RCC 7860 (cell line): ENCODE results near the gene PAQR7.
"Not testable (repeated sequence)": the region's sequence is repeated elsewhere in the genome, so short reads cannot be mapped to it uniquely, and the experiment has no call there.

Experiments used
- DNase-seq: peaks from one replicate; pipeline ENCODE4 v3.0.0-alpha.2; 2015; ENCODE audit warnings: low spot score
- FAIRE-seq: peaks from 2 replicates; lab custom pipeline; 2012; peaks lifted over from hg19 to GRCh38; lab: Jason Lieb, UNC

Gene PAQR7

GRCh38 chr1:25858494-25858893 lies 17.0 kb downstream of the PAQR7 start:
- FAIRE-seq: no peak
- no peak for DNase-seq

DNA sequence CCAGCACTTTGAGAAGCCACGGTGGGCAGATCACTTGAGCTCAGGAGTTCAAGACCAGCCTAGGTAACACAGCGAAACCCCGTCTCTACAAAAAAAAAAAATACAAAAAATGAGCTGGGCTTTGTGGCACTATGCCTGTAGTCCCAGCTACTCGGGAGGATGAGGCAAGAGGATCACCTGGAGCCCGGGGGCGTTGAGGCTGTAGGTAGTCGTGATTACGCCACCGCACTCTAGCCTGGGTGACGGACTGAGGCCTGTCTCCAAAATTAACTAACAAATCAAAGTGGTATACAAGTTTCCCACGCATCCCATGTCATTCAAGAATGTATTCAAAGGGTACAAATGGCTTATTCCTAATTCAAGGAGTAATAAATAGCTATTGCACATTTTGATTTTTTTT lies 18.7 kb downstream of the PAQR7 start:
- FAIRE-seq: no peak
- DNase-seq: no peak

DNA sequence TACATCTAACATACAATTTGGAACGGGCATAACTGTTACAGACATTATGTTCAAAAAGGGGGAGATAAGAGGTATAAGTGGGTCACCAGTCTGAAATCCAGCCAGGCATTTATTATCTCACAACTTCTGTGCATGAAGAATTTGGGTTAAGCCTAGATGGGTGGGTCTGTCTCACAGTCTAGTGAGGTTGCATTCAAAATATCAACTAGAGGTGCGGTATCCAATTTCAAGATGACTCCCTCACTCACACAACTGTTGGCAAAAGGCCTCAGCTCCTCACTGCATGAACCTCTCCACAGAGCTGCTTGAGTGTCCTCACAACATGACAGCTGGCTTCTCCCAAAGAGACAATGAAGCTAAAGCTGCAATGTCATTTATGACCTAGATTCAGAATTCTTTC lies 21.0 kb downstream of the PAQR7 start:
- no peak for DNase-seq
- no peak for FAIRE-seq

- DNase-seq (peak; percentile 12), FAIRE-seq (no peak)
These were observed 27.0 kb downstream of the PAQR7 start for GRCh38 chr1:25848531-25848930.

DNA sequence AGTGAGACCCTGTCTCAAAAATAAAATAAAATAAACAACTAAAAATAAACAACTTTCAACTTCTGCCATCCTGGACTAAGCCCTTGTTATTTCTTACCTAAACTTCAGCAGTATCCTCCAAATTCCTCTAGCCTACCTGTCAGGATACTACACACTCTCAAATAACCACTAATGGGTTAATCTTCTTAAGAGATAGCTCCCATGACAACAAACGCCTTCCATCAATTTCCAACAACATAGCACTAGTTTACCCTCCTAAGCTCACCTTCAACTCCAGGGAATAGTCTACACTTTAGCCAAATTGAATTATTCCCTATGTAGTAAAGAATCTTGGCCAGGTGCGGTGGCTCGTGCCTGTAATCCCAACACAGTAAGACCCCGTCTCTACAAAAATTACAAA lies 27.6 kb downstream of the PAQR7 start:
- DNase-seq (no peak), FAIRE-seq (no peak)

GRCh38 chr1:25845664-25846063 lies 29.8 kb downstream of the PAQR7 start:
- DNase-seq: no peak
- FAIRE-seq: no peak

DNA sequence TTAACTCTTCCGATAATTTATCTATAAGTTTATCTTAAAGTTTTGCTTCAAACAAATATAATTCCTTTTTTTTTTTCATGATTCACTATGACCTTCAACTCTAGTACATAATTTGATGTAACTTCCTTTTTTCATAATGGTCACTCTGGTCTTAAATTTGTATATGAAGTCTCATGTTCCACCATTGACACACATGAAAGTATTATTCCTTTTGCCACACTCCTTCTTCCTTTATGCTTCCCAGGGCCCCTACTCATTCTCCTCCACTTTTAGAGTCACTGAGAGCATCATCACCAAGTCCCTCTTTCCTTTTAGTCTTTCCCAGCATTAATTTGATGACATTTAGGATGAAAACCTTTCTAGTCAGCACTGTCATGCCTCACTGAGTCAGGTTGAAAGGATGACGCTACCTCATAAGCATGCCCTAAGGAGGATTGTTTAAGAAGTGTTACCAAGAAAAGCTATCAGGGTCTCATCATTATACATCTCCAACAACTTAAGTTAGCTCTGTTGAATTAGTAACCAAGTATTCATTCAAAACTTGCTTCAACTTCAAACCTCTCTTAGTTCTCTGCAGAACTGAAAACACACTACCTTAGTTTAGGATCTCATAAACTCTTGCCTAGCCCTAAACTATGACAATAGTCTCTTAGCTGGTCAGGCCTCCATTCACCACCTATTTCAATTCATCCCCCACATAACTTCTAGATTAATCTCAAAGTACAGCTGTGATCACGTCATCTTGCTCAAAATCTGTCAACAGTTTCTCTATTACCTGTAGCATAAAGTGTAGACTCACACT lies 30.8 kb downstream of the PAQR7 start:
- FAIRE-seq: peak; percentile 86
- DNase-seq: peak; percentile 74

- FAIRE-seq (no peak), DNase-seq (no peak)
These were observed 32.0 kb downstream of the PAQR7 start for GRCh38 chr1:25843483-25843882.

- DNase-seq, FAIRE-seq: not testable (repeated sequence)
These were observed 35.7 kb downstream of the PAQR7 start for GRCh38 chr1:25839808-25840207.

DNA sequence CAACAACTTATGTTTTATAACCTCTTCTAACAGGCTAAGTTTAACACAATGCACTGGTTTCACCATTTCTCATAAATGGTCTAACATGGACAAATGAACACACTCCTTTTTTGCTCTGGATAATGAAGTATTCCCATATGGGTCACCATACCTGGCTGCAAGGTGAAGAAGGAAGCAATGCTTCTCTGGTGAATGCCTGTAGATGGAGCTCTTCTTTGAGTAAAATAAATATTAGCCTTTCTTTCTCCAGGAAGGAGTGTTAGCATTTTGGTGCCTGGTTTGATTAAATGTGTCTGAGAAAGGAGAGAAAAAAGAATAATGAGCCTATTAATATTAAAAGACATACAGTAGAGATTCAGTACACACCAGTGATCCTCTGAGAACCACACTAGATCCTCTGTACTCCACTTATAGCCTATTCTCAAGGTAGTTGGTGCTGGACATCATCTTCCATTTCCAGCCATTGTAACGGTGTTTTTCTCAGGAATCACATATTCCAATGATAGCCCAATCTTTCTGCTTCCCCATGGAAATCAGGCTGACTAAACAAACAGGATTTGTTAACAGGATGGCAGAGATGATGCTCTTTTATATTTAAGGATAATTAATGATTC lies 38.1 kb downstream of the PAQR7 start:
- peak; percentile 16 for FAIRE-seq
- DNase-seq: peak; percentile 14

DNA sequence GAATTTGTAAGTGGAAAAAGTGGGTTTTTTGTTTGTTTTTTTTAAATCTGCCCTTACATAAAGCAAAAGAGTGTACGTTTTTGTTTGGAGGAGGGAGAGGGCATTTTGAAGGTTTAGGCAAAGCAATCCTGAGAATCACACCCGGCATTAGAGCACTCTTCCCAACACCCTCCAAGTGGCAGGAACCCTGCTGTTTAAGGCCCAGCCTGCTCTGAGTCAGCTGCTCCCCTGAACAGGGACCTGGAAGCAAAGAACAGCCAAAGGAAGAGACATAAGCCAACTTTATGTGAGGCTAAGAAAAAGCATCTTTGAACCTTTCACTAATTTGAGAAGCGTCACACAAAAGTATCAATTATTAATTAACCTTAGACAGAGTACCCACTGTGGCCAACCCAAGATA lies 38.8 kb downstream of the PAQR7 start:
- FAIRE-seq (no peak), DNase-seq (no peak)

- FAIRE-seq (no peak), DNase-seq (no peak)
These were observed 40.6 kb downstream of the PAQR7 start for GRCh38 chr1:25834894-25835293.

DNA sequence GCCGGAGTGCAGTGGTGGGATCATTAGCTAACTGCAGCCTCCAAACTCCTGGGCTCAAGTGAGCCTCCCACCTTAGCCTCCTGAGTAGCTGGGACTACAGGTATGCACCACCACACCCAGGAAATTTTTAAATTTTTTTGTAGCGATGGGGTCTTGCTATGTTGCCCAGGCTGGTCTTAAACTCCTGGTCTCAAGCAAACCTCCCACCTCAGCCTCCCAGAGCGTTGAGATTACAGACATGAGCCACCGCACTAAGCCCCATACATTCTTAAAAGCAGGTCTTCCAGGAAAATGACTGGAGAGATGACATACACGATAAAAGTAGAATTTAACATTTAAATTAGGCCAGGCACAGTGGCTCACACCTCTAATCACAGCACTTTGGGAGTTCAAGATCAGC lies 42.4 kb downstream of the PAQR7 start:
- no peak for DNase-seq
- FAIRE-seq: no peak

- DNase-seq (no peak), FAIRE-seq (no peak)
These were observed 43.0 kb downstream of the PAQR7 start for GRCh38 chr1:25832336-25833037.

DNA sequence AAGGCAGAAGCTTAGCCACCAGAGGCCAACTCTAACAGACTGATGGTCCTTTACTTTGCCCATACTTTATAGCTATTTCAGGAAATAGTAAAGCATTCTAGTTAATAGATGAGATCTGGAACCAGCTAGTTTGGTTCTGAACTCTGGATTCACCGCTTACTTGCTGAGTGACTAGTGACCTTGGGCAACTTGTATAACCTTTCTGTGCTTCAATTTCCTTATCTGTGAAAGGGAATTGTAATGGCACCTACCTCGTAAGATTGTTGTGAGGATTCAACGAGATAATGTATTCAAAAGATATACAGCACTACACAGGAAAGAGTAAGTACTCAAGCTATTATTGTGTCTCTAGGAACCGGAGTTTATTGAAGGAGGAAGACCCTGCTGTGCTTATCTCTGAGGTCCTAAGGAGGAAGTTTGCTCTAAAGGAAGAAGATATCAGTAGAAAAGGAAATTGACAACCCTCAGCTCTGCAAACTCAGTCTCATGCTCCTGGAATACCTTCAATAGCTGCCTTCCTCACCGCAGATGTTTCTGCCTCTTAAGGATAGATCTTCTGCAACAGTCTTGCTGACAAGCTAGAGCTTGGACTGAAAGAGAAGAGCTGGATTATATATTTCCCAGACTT lies 43.8 kb downstream of the PAQR7 start:
- no peak for FAIRE-seq
- no peak for DNase-seq

- FAIRE-seq (no peak), DNase-seq (no peak)
These were observed 46.5 kb downstream of the PAQR7 start for GRCh38 chr1:25829046-25829445.

DNA sequence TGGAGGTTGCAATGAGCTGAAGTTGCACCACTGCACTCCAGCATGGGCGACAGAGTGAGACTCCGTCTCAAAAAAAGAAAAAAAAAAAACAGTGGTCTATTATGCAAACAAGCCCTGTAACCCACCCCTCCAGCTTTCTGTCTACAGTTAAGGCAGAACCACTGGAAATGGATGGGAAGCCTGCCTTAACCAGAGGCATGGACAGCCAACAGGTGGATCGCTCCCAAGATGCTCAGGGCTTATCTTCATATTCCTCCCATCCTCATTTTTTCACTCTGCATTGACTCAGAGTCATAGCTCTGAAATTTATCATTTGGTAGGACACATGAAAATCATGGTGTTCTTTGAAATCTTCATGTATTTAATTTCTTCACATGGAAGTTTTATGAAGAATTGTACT lies 47.0 kb downstream of the PAQR7 start:
- DNase-seq (no peak), FAIRE-seq (no peak)

GRCh38 chr1:25826571-25826970 lies 48.9 kb downstream of the PAQR7 start:
- FAIRE-seq (no peak), DNase-seq (no peak)

DNA sequence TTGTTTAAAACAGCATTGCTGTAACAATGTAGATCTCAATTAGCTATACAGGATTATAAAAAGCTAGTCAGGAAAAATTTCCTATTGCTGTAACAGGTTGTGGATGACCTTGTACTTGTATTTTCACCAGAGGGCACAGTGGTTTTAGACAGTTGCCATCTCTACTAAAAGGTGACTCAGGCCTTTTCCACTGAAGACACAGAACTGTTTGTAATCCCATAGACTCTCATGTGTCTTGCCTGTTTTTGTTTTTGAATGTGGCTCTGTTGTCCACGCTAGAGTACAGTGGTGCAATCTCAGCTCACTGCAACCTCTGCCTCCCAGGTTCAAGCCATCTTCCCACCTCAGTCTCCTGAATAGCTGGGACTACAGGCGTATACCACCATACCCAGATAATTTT lies 49.9 kb downstream of the PAQR7 start:
- FAIRE-seq (no peak), DNase-seq (no peak)

DNA sequence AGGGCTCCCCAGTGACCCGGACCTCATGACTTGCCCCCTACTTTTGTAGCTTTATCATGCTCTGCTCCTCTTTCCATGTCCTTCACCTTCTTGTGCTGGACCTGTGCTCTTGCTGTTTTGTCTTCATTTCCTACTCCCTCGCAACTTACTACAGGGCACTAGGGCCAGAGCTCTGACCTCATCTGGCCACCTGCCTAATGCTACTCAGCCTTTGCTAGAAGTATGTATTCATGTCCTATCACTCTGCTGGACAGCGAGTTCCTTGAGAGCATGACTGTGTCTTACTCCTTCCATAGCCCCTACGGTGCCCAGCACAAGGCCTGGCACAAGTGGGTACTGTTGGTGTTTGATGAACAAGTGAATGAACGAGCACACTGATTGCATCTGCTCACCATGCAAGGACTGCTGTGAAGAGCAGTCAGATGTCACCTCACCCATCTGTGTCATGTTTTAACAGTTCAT lies 53.8 kb downstream of the PAQR7 start:
- DNase-seq: peak; percentile 35
- no peak for FAIRE-seq

DNA sequence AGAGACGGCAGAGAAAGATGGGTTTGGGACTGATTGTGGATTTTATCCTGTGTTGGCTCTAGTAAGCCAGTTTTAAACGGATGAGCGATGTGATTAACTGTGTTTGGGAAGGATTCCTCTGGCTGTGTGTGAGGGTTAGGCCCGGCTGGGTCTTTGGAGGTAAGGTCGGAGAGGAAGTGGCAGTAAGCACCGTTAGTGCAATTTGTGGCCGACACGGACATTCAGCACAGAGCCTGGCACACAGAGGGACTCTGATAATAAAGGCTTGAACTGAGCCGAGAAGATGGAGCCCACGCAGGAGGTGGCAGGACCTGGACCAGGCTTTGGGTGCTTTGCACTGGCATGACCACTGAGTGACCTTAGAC lies 54.4 kb downstream of the PAQR7 start:
- no peak for FAIRE-seq
- no peak for DNase-seq
